Endometrial microvascular endothelial cells (primary cell): Measurements from ENCODE around the gene NUP93. TPM values are rescaled to one million over a fixed set of nuclear protein-coding genes. Genes with fewer than 3 reads are reported as not detected.
"Not testable (repeated sequence)": the region's sequence is repeated elsewhere in the genome, so short reads cannot be mapped to it uniquely, and the experiment has no call there.

Source experiments
- in situ Hi-C: cut with HindIII; loops from 2 replicates; pipeline ENCODE4 v1.10.0; 2017; ENCODE audit warnings: low sequenced_read_pairs, low pct_unique_long_range_greater_than_20kb; ENCODE audit errors: inconsistent ontology term
- total RNA-seq: library from RNA; depleted of rRNA; stranded (reverse); fragments of >200 nt; gene quantifications from one replicate; pipeline ENCODE4 v1.2.3, GENCODE V29; 2015; ENCODE audit errors: inconsistent ontology term

NUP93 gene
- total RNA-seq, 1 donor from 2014 or later = 99.0 TPM

- in situ Hi-C loops = no loop called here
Measured at GRCh38 chr16:56877486-56878182, 147.7 kb downstream of the NUP93 start.

- in situ Hi-C loops = no loop called here
Measured at GRCh38 chr16:56878282-56878854, 148.4 kb downstream of the NUP93 start.

- in situ Hi-C loops = no loop called here
Measured at GRCh38 chr16:56879276-56879675, 149.3 kb downstream of the NUP93 start.

- in situ Hi-C loops = no loop called here
Measured at GRCh38 chr16:56880176-56880575, 150.2 kb downstream of the NUP93 start.

GRCh38 chr16:56880685-56881084, 150.8 kb downstream of the NUP93 start:
- in situ Hi-C loops = no loop called here

GRCh38 chr16:56882077-56882800, 152.3 kb downstream of the NUP93 start:
- in situ Hi-C loops = no loop called here

GRCh38 chr16:56883586-56883985, 153.7 kb downstream of the NUP93 start:
- in situ Hi-C loops = no loop called here

GRCh38 chr16:56884026-56884582, 154.2 kb downstream of the NUP93 start:
- in situ Hi-C loops = no loop called here

GRCh38 chr16:56884929-56885328, 155.0 kb downstream of the NUP93 start:
- in situ Hi-C loops = not testable (repeated sequence)

- in situ Hi-C loops = no loop called here
Measured at GRCh38 chr16:56885446-56886162, 155.7 kb downstream of the NUP93 start.

- in situ Hi-C loops = no loop called here
Measured at GRCh38 chr16:56886296-56886695, 156.4 kb downstream of the NUP93 start.

GRCh38 chr16:56886826-56887225, 156.9 kb downstream of the NUP93 start:
- in situ Hi-C loops = no loop called here

GRCh38 chr16:56888806-56889205, 158.9 kb downstream of the NUP93 start:
- in situ Hi-C loops = no loop called here

GRCh38 chr16:56889206-56889605, 159.3 kb downstream of the NUP93 start:
- in situ Hi-C loops = no loop called here

GRCh38 chr16:56891685-56892084, 161.8 kb downstream of the NUP93 start:
- in situ Hi-C loops = no loop called here

GRCh38 chr16:56892705-56893104, 162.8 kb downstream of the NUP93 start:
- in situ Hi-C loops = no loop called here

GRCh38 chr16:56894331-56894917, 164.5 kb downstream of the NUP93 start:
- in situ Hi-C loops = no loop called here

GRCh38 chr16:56895813-56896212, 165.9 kb downstream of the NUP93 start:
- in situ Hi-C loops = no loop called here

- in situ Hi-C loops = no loop called here
Measured at GRCh38 chr16:56896244-56896643, 166.3 kb downstream of the NUP93 start.
